Measurements from ENCODE around the gene HS3ST6. TPM values are rescaled to one million over a fixed set of nuclear protein-coding genes. Genes with fewer than 3 reads are reported as not detected.

Gene HS3ST6
- total and polyA plus RNA-seq, 2 of the 13 experiments (the other 11 are each of a cell fraction or from before 2014, with no cell fraction given): not detected

- TF ChIP-seq, protein P1, sequence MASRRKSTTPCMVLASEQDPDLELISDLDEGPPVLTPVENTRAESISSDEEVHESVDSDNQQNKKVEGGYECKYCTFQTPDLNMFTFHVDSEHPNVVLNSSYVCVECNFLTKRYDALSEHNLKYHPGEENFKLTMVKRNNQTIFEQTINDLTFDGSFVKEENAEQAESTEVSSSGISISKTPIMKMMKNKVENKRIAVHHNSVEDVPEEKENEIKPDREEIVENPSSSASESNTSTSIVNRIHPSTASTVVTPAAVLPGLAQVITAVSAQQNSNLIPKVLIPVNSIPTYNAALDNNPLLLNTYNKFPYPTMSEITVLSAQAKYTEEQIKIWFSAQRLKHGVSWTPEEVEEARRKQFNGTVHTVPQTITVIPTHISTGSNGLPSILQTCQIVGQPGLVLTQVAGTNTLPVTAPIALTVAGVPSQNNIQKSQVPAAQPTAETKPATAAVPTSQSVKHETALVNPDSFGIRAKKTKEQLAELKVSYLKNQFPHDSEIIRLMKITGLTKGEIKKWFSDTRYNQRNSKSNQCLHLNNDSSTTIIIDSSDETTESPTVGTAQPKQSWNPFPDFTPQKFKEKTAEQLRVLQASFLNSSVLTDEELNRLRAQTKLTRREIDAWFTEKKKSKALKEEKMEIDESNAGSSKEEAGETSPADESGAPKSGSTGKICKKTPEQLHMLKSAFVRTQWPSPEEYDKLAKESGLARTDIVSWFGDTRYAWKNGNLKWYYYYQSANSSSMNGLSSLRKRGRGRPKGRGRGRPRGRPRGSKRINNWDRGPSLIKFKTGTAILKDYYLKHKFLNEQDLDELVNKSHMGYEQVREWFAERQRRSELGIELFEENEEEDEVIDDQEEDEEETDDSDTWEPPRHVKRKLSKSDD (CRISPR knock-in tag; IDR thresholded peaks at IDR 0.05; ENCODE audit: low read depth): no peak
- peak; percentile 56 for TF ChIP-seq ZNF768 (CRISPR knock-in tag; IDR thresholded peaks at IDR 0.05)
- TF ChIP-seq ZBTB10 (CRISPR knock-in tag; IDR thresholded peaks at IDR 0.05; ENCODE audit: borderline replicate concordance): no peak
- no peak for TF ChIP-seq ATM (IDR thresholded peaks at IDR 0.05; ENCODE audit: borderline replicate concordance)
- no peak for TF ChIP-seq ZNF800 (CRISPR knock-in tag; IDR thresholded peaks at IDR 0.05)
- no peak for TF ChIP-seq ZNF616 (CRISPR knock-in tag; IDR thresholded peaks at IDR 0.05; ENCODE audit: low read depth)
- TF ChIP-seq ZNF317 (CRISPR knock-in tag; IDR thresholded peaks at IDR 0.05): no peak
- TF ChIP-seq, protein P2, sequence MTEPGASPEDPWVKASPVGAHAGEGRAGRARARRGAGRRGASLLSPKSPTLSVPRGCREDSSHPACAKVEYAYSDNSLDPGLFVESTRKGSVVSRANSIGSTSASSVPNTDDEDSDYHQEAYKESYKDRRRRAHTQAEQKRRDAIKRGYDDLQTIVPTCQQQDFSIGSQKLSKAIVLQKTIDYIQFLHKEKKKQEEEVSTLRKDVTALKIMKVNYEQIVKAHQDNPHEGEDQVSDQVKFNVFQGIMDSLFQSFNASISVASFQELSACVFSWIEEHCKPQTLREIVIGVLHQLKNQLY (CRISPR knock-in tag; IDR thresholded peaks at IDR 0.05): no peak
- TF ChIP-seq EED (CRISPR knock-in tag; IDR thresholded peaks at IDR 0.05): 0 out of 2 replicates have a peak, but pooled peaks have one; percentile 11
- TF ChIP-seq ZBTB39 (CRISPR knock-in tag; IDR thresholded peaks at IDR 0.05): peak; percentile 63; the same call in 1 of the 2 replicates
- TF ChIP-seq ZNF160 (CRISPR knock-in tag; IDR thresholded peaks at IDR 0.05): no peak
- TF ChIP-seq, protein P3, sequence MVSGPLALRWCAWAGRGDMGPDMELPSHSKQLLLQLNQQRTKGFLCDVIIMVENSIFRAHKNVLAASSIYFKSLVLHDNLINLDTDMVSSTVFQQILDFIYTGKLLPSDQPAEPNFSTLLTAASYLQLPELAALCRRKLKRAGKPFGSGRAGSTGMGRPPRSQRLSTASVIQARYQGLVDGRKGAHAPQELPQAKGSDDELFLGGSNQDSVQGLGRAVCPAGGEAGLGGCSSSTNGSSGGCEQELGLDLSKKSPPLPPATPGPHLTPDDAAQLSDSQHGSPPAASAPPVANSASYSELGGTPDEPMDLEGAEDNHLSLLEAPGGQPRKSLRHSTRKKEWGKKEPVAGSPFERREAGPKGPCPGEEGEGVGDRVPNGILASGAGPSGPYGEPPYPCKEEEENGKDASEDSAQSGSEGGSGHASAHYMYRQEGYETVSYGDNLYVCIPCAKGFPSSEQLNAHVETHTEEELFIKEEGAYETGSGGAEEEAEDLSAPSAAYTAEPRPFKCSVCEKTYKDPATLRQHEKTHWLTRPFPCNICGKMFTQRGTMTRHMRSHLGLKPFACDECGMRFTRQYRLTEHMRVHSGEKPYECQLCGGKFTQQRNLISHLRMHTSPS (CRISPR knock-in tag; IDR thresholded peaks at IDR 0.05; ENCODE audit: low read depth): peak; percentile 57; the same call in 1 of the 2 replicates
- TF ChIP-seq PBX3 (CRISPR knock-in tag; IDR thresholded peaks at IDR 0.05; ENCODE audit: borderline replicate concordance): no peak
These were observed 14.1 kb upstream of the HS3ST6 start (continued) for GRCh38 chr16:1932050-1933028.
